ENCODE measurements around the gene ETHE1. TPM values are rescaled to one million over a fixed set of nuclear protein-coding genes. Genes with fewer than 3 reads are reported as not detected.

Gene ETHE1
- total and polyA plus RNA-seq, 2 donors (not counting 1 experiment from before 2014, with no cell fraction given): 16.0 to 39.4 TPM

DNA sequence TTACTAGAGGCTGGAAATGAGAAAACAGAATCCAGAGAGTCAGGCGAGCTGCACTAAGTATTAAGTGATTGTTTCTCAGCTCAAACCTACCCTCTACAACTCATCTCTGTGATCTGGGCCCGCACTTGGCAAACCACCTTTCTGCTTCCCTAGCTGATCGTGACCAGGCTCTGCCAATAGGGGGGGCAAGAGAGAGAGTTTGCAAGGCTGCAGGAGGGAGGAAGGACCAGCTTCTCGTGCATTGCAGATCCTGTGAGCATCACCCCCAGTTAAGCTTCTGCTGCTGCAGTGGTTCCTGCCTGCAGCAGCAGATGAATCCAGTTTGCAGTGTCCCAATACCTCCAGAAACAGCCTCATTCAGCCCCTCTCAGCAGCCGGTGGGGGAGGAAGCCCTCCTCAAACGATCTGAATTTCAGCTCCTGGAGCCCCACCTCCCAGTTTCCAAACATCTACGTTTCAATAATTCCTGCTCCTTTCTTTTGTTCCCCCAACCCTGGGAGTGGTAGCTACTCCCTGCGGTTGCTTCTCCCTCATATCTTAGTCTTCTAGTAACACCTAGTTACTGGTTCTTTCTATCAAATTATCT lies 28.3 kb upstream of the ETHE1 start:
- TF ChIP-seq EZH2 (IDR thresholded peaks at IDR 0.05; ENCODE audit: borderline replicate concordance, insufficient read depth, low read depth, low read length, poor library complexity, severe bottlenecking): no peak
- TF ChIP-seq, protein P1, sequence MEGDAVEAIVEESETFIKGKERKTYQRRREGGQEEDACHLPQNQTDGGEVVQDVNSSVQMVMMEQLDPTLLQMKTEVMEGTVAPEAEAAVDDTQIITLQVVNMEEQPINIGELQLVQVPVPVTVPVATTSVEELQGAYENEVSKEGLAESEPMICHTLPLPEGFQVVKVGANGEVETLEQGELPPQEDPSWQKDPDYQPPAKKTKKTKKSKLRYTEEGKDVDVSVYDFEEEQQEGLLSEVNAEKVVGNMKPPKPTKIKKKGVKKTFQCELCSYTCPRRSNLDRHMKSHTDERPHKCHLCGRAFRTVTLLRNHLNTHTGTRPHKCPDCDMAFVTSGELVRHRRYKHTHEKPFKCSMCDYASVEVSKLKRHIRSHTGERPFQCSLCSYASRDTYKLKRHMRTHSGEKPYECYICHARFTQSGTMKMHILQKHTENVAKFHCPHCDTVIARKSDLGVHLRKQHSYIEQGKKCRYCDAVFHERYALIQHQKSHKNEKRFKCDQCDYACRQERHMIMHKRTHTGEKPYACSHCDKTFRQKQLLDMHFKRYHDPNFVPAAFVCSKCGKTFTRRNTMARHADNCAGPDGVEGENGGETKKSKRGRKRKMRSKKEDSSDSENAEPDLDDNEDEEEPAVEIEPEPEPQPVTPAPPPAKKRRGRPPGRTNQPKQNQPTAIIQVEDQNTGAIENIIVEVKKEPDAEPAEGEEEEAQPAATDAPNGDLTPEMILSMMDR (IDR thresholded peaks at IDR 0.05): peak; percentile 83
- no peaks in the 10 kb centered on the region for H3K27me3 ChIP-seq (replicated peaks in 1 of 4; ENCODE audit: control extremely low read depth in 1 of 4, control insufficient read depth in 3 of 4, insufficient read depth in 4 of 4, low read length in 3 of 4)
- H2AFZ ChIP-seq (ENCODE audit: insufficient read depth, low read depth, low read length, poor library complexity, severe bottlenecking): no peak overlapping the region
- Mint-ChIP-seq H3K4me3 (no peak overlapping the region), H3K27ac (peak overlapping the region; percentile 3), H3K4me1 (peaks cover 11% of the 10 kb centered on the region), H3K9me3 (ENCODE audit: insufficient read depth) (no peaks in the 10 kb centered on the region), H3K27me3 (no peaks in the 10 kb centered on the region)
- peaks cover 44% of the 10 kb centered on the region for H3K79me2 ChIP-seq (ENCODE audit: control insufficient read depth, insufficient read depth, low read length)
- peaks cover under 1 to 10% of the 10 kb centered on the region in 2 donors for H3K4me1 ChIP-seq (ENCODE audit: control insufficient read depth in 2 of 2, insufficient read depth in 2 of 2, low read length in 2 of 2)
- no peak overlapping the region for H3K4me3 ChIP-seq (ENCODE audit: control extremely low read depth in 1 of 5, extremely low read depth in 1 of 5, insufficient read depth in 1 of 5, low read depth in 2 of 5, low read length in 4 of 5)
- H4K20me1 ChIP-seq (ENCODE audit: control insufficient read depth, insufficient read depth, low read length, poor library complexity, severe bottlenecking): peaks cover 28% of the 10 kb centered on the region
- H3K9ac ChIP-seq (ENCODE audit: low read length): no peak overlapping the region
- no peaks in the 10 kb centered on the region for H3K9me3 ChIP-seq (ENCODE audit: control extremely low read depth in 1 of 3, control insufficient read depth in 2 of 3, insufficient read depth in 1 of 3, low read length in 2 of 3)
- CTCF ChIA-PET: interaction anchor here (0.6 to 8.9 kb wide), 32 partner anchors 8 to 254 kb away, joined by 3 to 126 read pairs (median 5); partner anchors contain the start of genes IRGQ, PINLYP, XRCC1 and ZNF575
- peaks cover 6 to 60% of the 10 kb centered on the region in 2 experiments for H3K36me3 ChIP-seq (replicated peaks in 1 of 2; ENCODE audit: control extremely low read depth in 1 of 2, control insufficient read depth in 1 of 2, extremely low read depth in 1 of 2, insufficient read depth in 2 of 2, low read length in 1 of 2)
- H3K27ac ChIP-seq (ENCODE audit: low read length in 2 of 2): no peak overlapping the region
- DNase-seq (peak; percentile 83), ATAC-seq (ENCODE audit: low read depth) (peak; percentile 94)
- intact Hi-C loops (cut with micrococcal nuclease): loop anchor here (1.0 kb wide), 2 partner anchors 41 to 97 kb away; partner anchors contain the start of genes IRGQ and ZNF576
- H3K4me2 ChIP-seq (replicated peaks; ENCODE audit: low read depth, low read length, poor library complexity, severe bottlenecking): no peak overlapping the region
- 19% methylated on average over 4 of the region's 8 CpGs for WGBS (ENCODE audit: insufficient coverage)
- POLR2A ChIA-PET: interaction anchor here (0.5 to 1.4 kb wide), 4 partner anchors 12 to 169 kb away, joined by 3 to 4 read pairs (median 4); partner anchors contain the start of genes IRGQ and ZNF576

DNA sequence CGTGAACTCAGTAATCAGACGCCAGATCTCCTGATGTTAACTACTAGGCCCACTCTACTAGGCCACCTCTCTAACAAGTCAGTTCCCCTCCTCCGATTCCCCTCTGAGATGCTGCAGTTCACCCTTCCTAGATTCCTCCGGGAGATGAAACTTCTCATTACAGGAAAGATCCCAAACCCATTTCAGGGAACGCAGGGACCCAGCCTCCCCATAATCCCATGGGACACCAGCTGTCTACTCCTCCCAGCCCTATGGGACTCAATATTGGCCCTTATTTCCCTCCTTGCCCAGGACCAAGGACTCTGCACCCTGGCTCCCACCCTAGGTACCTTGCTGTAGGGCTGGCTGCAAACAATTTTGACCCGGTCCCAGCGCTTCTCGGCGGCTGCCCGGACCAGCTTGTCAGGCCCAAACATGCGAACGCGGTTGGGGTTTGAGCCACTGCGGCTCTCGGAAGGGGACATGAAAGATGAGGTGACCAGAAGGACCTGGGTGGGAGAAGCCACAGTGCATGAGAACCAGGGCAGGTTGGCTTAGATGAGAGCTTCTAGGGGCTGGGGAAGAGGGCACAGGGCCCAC lies 27.4 kb upstream of the ETHE1 start:
- no peaks in the 10 kb centered on the region for H3K9me3 Mint-ChIP-seq (ENCODE audit: insufficient read depth)
- H3K4me3 ChIP-seq (ENCODE audit: control extremely low read depth in 1 of 5, extremely low read depth in 1 of 5, insufficient read depth in 1 of 5, low read depth in 2 of 5, low read length in 4 of 5): no peak overlapping the region
- 96% methylated on average over 14 of the region's 15 CpGs for WGBS (ENCODE audit: insufficient coverage)
- H3K27me3 ChIP-seq (replicated peaks in 1 of 4; ENCODE audit: control extremely low read depth in 1 of 4, control insufficient read depth in 3 of 4, insufficient read depth in 4 of 4, low read length in 3 of 4): no peaks in the 10 kb centered on the region
- peaks cover 28% of the 10 kb centered on the region for H4K20me1 ChIP-seq (ENCODE audit: control insufficient read depth, insufficient read depth, low read length, poor library complexity, severe bottlenecking)
- ChIA-PET CTCF (interaction anchor here (0.6 to 8.9 kb wide), 22 partner anchors 9 to 255 kb away, joined by 3 to 126 read pairs (median 6); partner anchors contain the start of genes IRGQ, PINLYP, XRCC1 and ZNF575), POLR2A (interaction anchor here (1.4 kb wide), 1 partner anchor 42 kb away, joined by 4 read pairs; the partner anchor contains the start of genes IRGQ and ZNF576)
- no peak overlapping the region for H3K4me2 ChIP-seq (replicated peaks; ENCODE audit: low read depth, low read length, poor library complexity, severe bottlenecking)
- H3K79me2 ChIP-seq (ENCODE audit: control insufficient read depth, insufficient read depth, low read length): peaks cover 39% of the 10 kb centered on the region
- H3K27ac Mint-ChIP-seq: no peak overlapping the region
- no peak for DNase-seq
- no peak overlapping the region for H3K27ac ChIP-seq (ENCODE audit: low read length in 2 of 2)
- H3K4me1 Mint-ChIP-seq: peaks cover 7% of the 10 kb centered on the region
- H3K36me3 ChIP-seq (replicated peaks in 1 of 2; ENCODE audit: control extremely low read depth in 1 of 2, control insufficient read depth in 1 of 2, extremely low read depth in 1 of 2, insufficient read depth in 2 of 2, low read length in 1 of 2): peaks cover 7 to 68% of the 10 kb centered on the region in 2 experiments
- H3K4me3 Mint-ChIP-seq: no peak overlapping the region
- intact Hi-C loops (cut with micrococcal nuclease): no loop called here
- no peaks in the 10 kb centered on the region for H3K9me3 ChIP-seq (ENCODE audit: control extremely low read depth in 1 of 3, control insufficient read depth in 2 of 3, insufficient read depth in 1 of 3, low read length in 2 of 3)
- no peak overlapping the region for H3K9ac ChIP-seq (ENCODE audit: low read length)
- H2AFZ ChIP-seq (ENCODE audit: insufficient read depth, low read depth, low read length, poor library complexity, severe bottlenecking): no peak overlapping the region
- peaks cover 0 to 9% of the 10 kb centered on the region in 2 donors for H3K4me1 ChIP-seq (ENCODE audit: control insufficient read depth in 2 of 2, insufficient read depth in 2 of 2, low read length in 2 of 2)
- TF ChIP-seq, protein P1 (IDR thresholded peaks at IDR 0.05): no peak
- no peak for TF ChIP-seq EZH2 (IDR thresholded peaks at IDR 0.05; ENCODE audit: borderline replicate concordance, insufficient read depth, low read depth, low read length, poor library complexity, severe bottlenecking)
- no peak for ATAC-seq (ENCODE audit: low read depth)
- H3K27me3 Mint-ChIP-seq: no peaks in the 10 kb centered on the region

Data from B cell (primary cell).